HepG2 (cell line): Measurements from ENCODE around the gene ANKRD29. TPM values are rescaled to one million over a fixed set of nuclear protein-coding genes. Genes with fewer than 3 reads are reported as not detected.

ENCODE experiments used
- CBFB ChIP-seq: sonication (generic); formaldehyde crosslinking; IDR thresholded peaks from 2 replicates; pipeline ENCODE4 v1.4.0; 2020; ENCODE audit warnings: missing genetic modification reagents
- CEBPG ChIP-seq: IDR thresholded peaks from 2 replicates; pipeline ENCODE4 v1.6.1; 2016
- DNMT3B ChIP-seq: conservative IDR thresholded peaks from 2 replicates; pipeline ENCODE4 v1.6.1; 2016; ENCODE audit warnings: missing biosample characterization, control low read depth
- GABPA ChIP-seq, 2 experiments: IDR thresholded peaks; 2 replicates each; pipeline ENCODE4 v1.6.1; 2011 to 2016; ENCODE audit warnings: low read depth in 2 of 2, low read length in 1 of 2, missing biosample characterization in 1 of 2, missing genetic modification characterization in 1 of 2
- GATAD1 ChIP-seq: IDR thresholded peaks from 2 replicates; pipeline ENCODE4 v1.6.1; 2016; ENCODE audit warnings: missing genetic modification reagents, missing compliant biosample characterization
- GPN1 ChIP-seq: sonication (generic); formaldehyde crosslinking; IDR thresholded peaks from 2 replicates; pipeline ENCODE4 v1.5.1; 2020; ENCODE audit warnings: missing genetic modification reagents, borderline replicate concordance
- HNF4A ChIP-seq: sonication (generic); formaldehyde crosslinking; IDR thresholded peaks from 2 replicates; pipeline ENCODE4 v1.4.0; 2020; ENCODE audit warnings: missing genetic modification reagents
- MAF1 ChIP-seq: sonication (generic); formaldehyde crosslinking; IDR thresholded peaks from 2 replicates; pipeline ENCODE4 v1.5.0; 2020; ENCODE audit warnings: missing genetic modification reagents, borderline replicate concordance
- MBNL3 ChIP-seq: fragments of 250-450 bp; sonication (Bioruptor Pico); conservative IDR thresholded peaks from 2 replicates; pipeline ENCODE4 v1.8.0; 2022; ENCODE audit warnings: mild to moderate bottlenecking, inconsistent platforms
- MED1 ChIP-seq: sonication (generic); formaldehyde crosslinking; IDR thresholded peaks from 2 replicates; pipeline ENCODE4 v1.4.0; 2020; ENCODE audit warnings: missing genetic modification reagents
- MEIS2 ChIP-seq: sonication (generic); formaldehyde crosslinking; IDR thresholded peaks from 2 replicates; pipeline ENCODE4 v1.9.0; 2021; ENCODE audit warnings: mild to moderate bottlenecking, missing genetic modification reagents
- NONO ChIP-seq, 2 experiments: fragments of 450-650 bp in 1 of 2; sonication (generic) in 1 of 2; formaldehyde crosslinking in 1 of 2; IDR thresholded peaks in 1 of 2; conservative IDR thresholded peaks in 1 of 2; 2 replicates each; pipeline versions ENCODE4 v1.6.1 to v1.8.0; 2017 to 2022; ENCODE audit warnings: mild to moderate bottlenecking in 1 of 2, missing genetic modification reagents in 1 of 2, moderate library complexity in 1 of 2
- RAD21 ChIP-seq: fragments of 450-650 bp; formaldehyde crosslinking; IDR thresholded peaks from 2 replicates; pipeline ENCODE4 v1.5.0; 2020; ENCODE audit warnings: mild to moderate bottlenecking
- RAD51 ChIP-seq: fragments of 450-650 bp; IDR thresholded peaks from 2 replicates; pipeline ENCODE4 v1.6.1; 2016; ENCODE audit warnings: borderline replicate concordance
- RFXANK ChIP-seq: IDR thresholded peaks from 2 replicates; pipeline ENCODE4 v1.6.1; 2016
- RXRB ChIP-seq: IDR thresholded peaks from 2 replicates; pipeline ENCODE4 v1.6.1; 2016; ENCODE audit warnings: borderline replicate concordance, missing genetic modification reagents, missing compliant biosample characterization
- SPEN ChIP-seq: sonication (generic); formaldehyde crosslinking; IDR thresholded peaks from 2 replicates; pipeline ENCODE4 v1.5.1; 2020; ENCODE audit warnings: low read depth, mild to moderate bottlenecking, missing genetic modification reagents
- SRSF4 ChIP-seq: fragments of 200-400 bp; formaldehyde crosslinking; IDR thresholded peaks from one replicate; pipeline ENCODE4 v1.6.1; 2018; ENCODE audit warnings: mild to moderate bottlenecking, low read depth, low read length, moderate library complexity; ENCODE audit not compliant: poor library complexity, severe bottlenecking
- ZMAT3 ChIP-seq: sonication (generic); formaldehyde crosslinking; conservative IDR thresholded peaks from 2 replicates; pipeline ENCODE4 v1.7.0; 2021; ENCODE audit warnings: missing genetic modification reagents
- ZNF138 ChIP-seq: sonication (generic); formaldehyde crosslinking; IDR thresholded peaks from 2 replicates; pipeline ENCODE4 v1.5.0; 2020; ENCODE audit warnings: mild to moderate bottlenecking, low read depth, missing genetic modification reagents
- ZNF180 ChIP-seq: sonication (generic); formaldehyde crosslinking; IDR thresholded peaks from 2 replicates; pipeline ENCODE4 v1.4.0; 2020; ENCODE audit warnings: low read depth, missing genetic modification reagents, borderline replicate concordance
- ZNF282 ChIP-seq: fragments of 450-650 bp; IDR thresholded peaks from 2 replicates; pipeline ENCODE4 v1.6.1; 2018; ENCODE audit not compliant: partially characterized antibody
- ZNF367 ChIP-seq: sonication (generic); formaldehyde crosslinking; IDR thresholded peaks from 2 replicates; pipeline ENCODE4 v1.4.0; 2020; ENCODE audit warnings: missing genetic modification reagents, borderline replicate concordance
- ZNF556 ChIP-seq: sonication (generic); formaldehyde crosslinking; IDR thresholded peaks from 2 replicates; pipeline ENCODE4 v1.4.0; 2020; ENCODE audit warnings: mild to moderate bottlenecking, missing genetic modification reagents, borderline replicate concordance
- ZNF619 ChIP-seq: sonication (generic); formaldehyde crosslinking; IDR thresholded peaks from 2 replicates; pipeline ENCODE4 v1.4.0; 2020; ENCODE audit warnings: mild to moderate bottlenecking, missing genetic modification reagents
- polyA plus RNA-seq, 8 experiments: library from polyadenylated mRNA; depleted of rRNA in 3 of 8; stranded (reverse) in 7 of 8; unstranded in 1 of 8; fragments of >200 nt; fragmentation: Illumina TruSeq in 4 of 8; extraction: Trizol in 4 of 8; gene quantifications; 2 replicates each; pipeline versions ENCODE4 v1.2.1 to v1.2.3, GENCODE V29; 2011 to 2016; ENCODE audit warnings: low read depth in 4 of 8, missing spikeins in 1 of 8, mixed read lengths in 1 of 8; ENCODE audit not compliant: insufficient read depth in 1 of 8
- total RNA-seq, 5 experiments: library from RNA; depleted of rRNA; stranded (reverse); fragments of >200 nt; fragmentation: Illumina TruSeq; extraction: Trizol; gene quantifications; 2 replicates each; pipeline ENCODE4 v1.2.3, GENCODE V29; 2016; ENCODE audit warnings: low read depth in 1 of 5
- TF ChIP-seq, protein P1 (sequence below): sonication (generic); formaldehyde crosslinking; IDR thresholded peaks from 2 replicates; pipeline ENCODE4 v1.5.0; 2020; ENCODE audit warnings: missing genetic modification reagents
- TF ChIP-seq, protein P2 (sequence below): sonication (generic); IDR thresholded peaks from 2 replicates; pipeline ENCODE4 v1.6.1; 2016; ENCODE audit warnings: low read depth, borderline replicate concordance
- TF ChIP-seq, protein P3 (sequence below): sonication (generic); formaldehyde crosslinking; conservative IDR thresholded peaks from 2 replicates; pipeline ENCODE4 v1.8.0; 2022; ENCODE audit warnings: mild to moderate bottlenecking, moderate library complexity, missing genetic modification reagents

ANKRD29 gene
- total and polyA plus RNA-seq, 2 of the 13 experiments (the other 11 are each of a cell fraction or from before 2014, with no cell fraction given), result not detected

DNA sequence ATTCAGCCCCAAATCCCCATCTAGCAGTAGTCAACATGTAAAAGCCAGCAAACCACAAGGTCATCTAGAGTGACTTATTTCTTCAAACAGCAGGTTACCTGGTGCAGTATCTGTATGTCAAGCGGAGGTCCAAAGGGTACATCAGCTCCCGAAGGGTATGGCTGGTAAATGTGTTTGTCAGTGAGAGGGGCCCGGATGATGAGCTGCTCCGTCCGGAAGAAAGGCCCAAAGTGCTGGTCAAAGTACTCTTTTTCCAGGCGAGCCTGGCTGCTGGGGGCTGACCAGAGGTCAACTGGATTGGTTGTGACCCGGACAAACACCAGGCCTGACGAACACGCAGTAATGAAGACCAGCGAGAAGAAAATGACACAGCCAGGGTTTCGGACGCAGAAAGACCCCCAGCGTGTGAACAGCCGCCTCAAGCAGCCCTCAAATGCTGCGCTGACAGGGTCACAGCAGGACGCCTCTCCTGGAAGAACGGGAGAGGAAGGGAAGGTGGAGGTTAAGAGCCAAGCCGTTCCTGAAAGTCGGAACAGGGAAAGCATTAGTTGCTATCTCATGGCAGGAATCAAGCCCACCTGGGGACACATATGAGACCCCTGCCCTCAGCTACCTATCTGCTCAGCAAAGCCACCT is 106.4 kb downstream of the ANKRD29 start (continued):
- TF ChIP-seq MED1 (CRISPR knock-in tag), result peak; percentile 99
- TF ChIP-seq SPEN (CRISPR knock-in tag), result peak; percentile 85
- TF ChIP-seq, protein P1, sequence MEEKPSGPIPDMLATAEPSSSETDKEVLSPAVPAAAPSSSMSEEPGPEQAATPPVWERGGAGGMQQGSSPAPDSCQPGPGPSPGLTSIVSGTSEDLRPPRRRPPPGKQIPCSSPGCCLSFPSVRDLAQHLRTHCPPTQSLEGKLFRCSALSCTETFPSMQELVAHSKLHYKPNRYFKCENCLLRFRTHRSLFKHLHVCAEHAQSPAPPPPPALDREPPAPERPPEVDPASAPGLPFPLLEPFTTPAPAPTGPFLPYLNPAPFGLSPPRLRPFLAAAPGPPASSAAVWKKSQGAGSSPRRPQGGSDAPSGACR (CRISPR knock-in tag), result peak; percentile 78; the same call in 1 of the 2 replicates
- no peak for TF ChIP-seq GABPA (IDR thresholded peaks at IDR 0.05; ENCODE audit: low read depth, low read length)
- TF ChIP-seq GABPA (CRISPR knock-in tag; IDR thresholded peaks at IDR 0.05; ENCODE audit: low read depth), result peak; percentile 68
- TF ChIP-seq RAD51, result no peak
- peak; percentile 63; the same call in 1 of the 2 replicates for TF ChIP-seq ZNF556 (CRISPR knock-in tag)
- peak; percentile 38; the same call in 1 of the 2 replicates for TF ChIP-seq CEBPG
- TF ChIP-seq, protein P2, sequence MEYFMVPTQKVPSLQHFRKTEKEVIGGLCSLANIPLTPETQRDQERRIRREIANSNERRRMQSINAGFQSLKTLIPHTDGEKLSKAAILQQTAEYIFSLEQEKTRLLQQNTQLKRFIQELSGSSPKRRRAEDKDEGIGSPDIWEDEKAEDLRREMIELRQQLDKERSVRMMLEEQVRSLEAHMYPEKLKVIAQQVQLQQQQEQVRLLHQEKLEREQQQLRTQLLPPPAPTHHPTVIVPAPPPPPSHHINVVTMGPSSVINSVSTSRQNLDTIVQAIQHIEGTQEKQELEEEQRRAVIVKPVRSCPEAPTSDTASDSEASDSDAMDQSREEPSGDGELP, result peak; percentile 44; the same call in 1 of the 2 replicates
- no peak for TF ChIP-seq GPN1 (CRISPR knock-in tag)
- peak; percentile 99 for TF ChIP-seq HNF4A (CRISPR knock-in tag)
- no peak for TF ChIP-seq NONO (IDR thresholded peaks at IDR 0.05)
- TF ChIP-seq NONO (CRISPR knock-in tag; conservative IDR thresholded peaks at IDR 0.05), result peak; percentile 58; the same call in 1 of the 2 replicates
- peak; percentile 67; the same call in 1 of the 2 replicates for TF ChIP-seq ZMAT3 (CRISPR knock-in tag)
- TF ChIP-seq CBFB, result 0 out of 2 replicates have a peak, but pooled peaks have one; percentile 70
- TF ChIP-seq ZNF180 (CRISPR knock-in tag), result no peak
- TF ChIP-seq RFXANK, result no peak
- TF ChIP-seq ZNF619 (CRISPR knock-in tag), result peak; percentile 57; the same call in 1 of the 2 replicates
- TF ChIP-seq ZNF138, result no peak
- TF ChIP-seq RXRB (CRISPR knock-in tag), result peak; percentile 94
- TF ChIP-seq MAF1 (CRISPR knock-in tag), result no peak
- TF ChIP-seq SRSF4, result no peak
- TF ChIP-seq, protein P3, sequence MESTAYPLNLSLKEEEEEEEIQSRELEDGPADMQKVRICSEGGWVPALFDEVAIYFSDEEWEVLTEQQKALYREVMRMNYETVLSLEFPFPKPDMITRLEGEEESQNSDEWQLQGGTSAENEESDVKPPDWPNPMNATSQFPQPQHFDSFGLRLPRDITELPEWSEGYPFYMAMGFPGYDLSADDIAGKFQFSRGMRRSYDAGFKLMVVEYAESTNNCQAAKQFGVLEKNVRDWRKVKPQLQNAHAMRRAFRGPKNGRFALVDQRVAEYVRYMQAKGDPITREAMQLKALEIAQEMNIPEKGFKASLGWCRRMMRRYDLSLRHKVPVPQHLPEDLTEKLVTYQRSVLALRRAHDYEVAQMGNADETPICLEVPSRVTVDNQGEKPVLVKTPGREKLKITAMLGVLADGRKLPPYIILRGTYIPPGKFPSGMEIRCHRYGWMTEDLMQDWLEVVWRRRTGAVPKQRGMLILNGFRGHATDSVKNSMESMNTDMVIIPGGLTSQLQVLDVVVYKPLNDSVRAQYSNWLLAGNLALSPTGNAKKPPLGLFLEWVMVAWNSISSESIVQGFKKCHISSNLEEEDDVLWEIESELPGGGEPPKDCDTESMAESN (CRISPR knock-in tag), result no peak
- TF ChIP-seq MEIS2 (CRISPR knock-in tag), result peak; percentile 93
- no peak for TF ChIP-seq ZNF367 (CRISPR knock-in tag)
- no peak for TF ChIP-seq MBNL3
- peak; percentile 44; the same call in 1 of the 2 replicates for TF ChIP-seq RAD21 (CRISPR knock-in tag)
- TF ChIP-seq GATAD1 (CRISPR knock-in tag), result peak; percentile 45
- TF ChIP-seq ZNF282, result no peak
- TF ChIP-seq DNMT3B, result no peak
